Measurements from ENCODE around the gene NEXN.

NEXN gene

DNA sequence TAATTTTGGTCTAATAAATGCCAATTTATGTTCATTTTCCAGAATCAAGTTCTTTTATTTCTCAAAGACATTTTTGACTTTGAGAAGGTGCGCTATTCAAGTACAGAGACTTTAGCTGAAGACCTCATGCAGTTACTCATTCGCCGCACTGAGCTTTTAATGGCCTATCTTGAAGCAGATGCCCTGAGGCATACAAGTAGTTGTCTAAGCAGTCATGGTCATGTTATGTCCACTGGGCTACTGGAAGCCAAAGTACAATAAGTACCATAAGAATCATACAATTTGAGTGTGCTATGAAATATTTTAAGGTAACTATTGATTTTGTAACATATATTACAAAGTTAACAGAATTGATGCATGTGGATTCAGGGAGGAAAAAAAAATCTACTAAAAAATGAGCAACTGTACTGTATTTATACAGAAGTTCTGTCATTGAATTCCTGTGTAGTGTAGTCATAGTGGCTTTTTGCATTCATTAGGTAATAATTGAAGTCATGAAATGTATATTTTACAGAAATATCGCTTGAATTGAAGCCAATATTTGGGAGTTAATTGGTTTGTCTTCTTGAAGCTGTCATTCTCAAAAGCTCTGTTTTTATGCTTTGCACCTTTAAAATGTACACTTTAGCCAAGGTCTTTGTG lies 13.5 kb upstream of the NEXN start:
- H3K79me2 ChIP-seq (ENCODE audit: control insufficient read depth, low read length), result no peaks in the 10 kb centered on the region
- no peaks in the 10 kb centered on the region for H3K27me3 ChIP-seq (ENCODE audit: control insufficient read depth, low read length)
- H3K9me2 ChIP-seq (replicated peaks; ENCODE audit: control insufficient read depth, low read length), result no peaks in the 10 kb centered on the region
- no peak overlapping the region for H3K4me3 ChIP-seq (ENCODE audit: low read length)
- H3K4me2 ChIP-seq (ENCODE audit: low read length), result no peak overlapping the region
- H4K20me1 ChIP-seq (ENCODE audit: control insufficient read depth, insufficient read depth, low read depth, low read length), result no peaks in the 10 kb centered on the region
- TF ChIP-seq, protein P1, sequence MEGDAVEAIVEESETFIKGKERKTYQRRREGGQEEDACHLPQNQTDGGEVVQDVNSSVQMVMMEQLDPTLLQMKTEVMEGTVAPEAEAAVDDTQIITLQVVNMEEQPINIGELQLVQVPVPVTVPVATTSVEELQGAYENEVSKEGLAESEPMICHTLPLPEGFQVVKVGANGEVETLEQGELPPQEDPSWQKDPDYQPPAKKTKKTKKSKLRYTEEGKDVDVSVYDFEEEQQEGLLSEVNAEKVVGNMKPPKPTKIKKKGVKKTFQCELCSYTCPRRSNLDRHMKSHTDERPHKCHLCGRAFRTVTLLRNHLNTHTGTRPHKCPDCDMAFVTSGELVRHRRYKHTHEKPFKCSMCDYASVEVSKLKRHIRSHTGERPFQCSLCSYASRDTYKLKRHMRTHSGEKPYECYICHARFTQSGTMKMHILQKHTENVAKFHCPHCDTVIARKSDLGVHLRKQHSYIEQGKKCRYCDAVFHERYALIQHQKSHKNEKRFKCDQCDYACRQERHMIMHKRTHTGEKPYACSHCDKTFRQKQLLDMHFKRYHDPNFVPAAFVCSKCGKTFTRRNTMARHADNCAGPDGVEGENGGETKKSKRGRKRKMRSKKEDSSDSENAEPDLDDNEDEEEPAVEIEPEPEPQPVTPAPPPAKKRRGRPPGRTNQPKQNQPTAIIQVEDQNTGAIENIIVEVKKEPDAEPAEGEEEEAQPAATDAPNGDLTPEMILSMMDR (IDR thresholded peaks at IDR 0.05; ENCODE audit: low read depth, low read length, poor library complexity, severe bottlenecking), result no peak
- no peak for TF ChIP-seq EZH2phosphoT487 (IDR thresholded peaks at IDR 0.05; ENCODE audit: borderline replicate concordance, low read length)
- H3F3A ChIP-seq (ENCODE audit: control insufficient read depth, insufficient read depth), result no peaks in the 10 kb centered on the region
- 0 out of 2 replicates have a peak, but pooled peaks cover 2% of the 10 kb centered on the region for H3K36me3 ChIP-seq (ENCODE audit: control insufficient read depth, low read length)
- H3K4me1 ChIP-seq (ENCODE audit: control insufficient read depth, low read length), result no peaks in the 10 kb centered on the region
- H3K9me3 ChIP-seq (ENCODE audit: control insufficient read depth, insufficient read depth, low read length), result no peaks in the 10 kb centered on the region
- H3K27ac ChIP-seq (ENCODE audit: low read depth, low read length), result no peak overlapping the region

DNA sequence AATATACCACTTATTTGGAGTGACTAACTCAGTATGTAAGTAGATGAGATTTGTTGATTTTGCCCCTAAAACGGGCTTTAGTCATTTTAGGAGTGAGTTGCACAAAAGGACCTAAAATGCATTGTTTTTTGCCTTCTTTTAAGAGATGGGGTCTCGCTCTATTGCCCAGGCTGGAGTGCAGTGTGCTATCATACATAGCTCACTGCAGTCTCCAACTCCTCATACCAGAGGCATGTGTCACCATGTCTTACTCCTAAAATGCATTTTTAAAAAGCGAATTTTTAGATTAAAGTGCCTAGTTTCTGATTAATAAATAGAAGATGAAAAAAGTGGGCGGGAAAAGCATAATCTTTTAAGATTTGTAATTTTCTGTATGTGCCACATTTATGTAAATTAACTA lies 11.5 kb upstream of the NEXN start:
- 0 out of 2 replicates have a peak, but pooled peaks cover 2% of the 10 kb centered on the region for H3K36me3 ChIP-seq (ENCODE audit: control insufficient read depth, low read length)
- no peaks in the 10 kb centered on the region for H3F3A ChIP-seq (ENCODE audit: control insufficient read depth, insufficient read depth)

DNA sequence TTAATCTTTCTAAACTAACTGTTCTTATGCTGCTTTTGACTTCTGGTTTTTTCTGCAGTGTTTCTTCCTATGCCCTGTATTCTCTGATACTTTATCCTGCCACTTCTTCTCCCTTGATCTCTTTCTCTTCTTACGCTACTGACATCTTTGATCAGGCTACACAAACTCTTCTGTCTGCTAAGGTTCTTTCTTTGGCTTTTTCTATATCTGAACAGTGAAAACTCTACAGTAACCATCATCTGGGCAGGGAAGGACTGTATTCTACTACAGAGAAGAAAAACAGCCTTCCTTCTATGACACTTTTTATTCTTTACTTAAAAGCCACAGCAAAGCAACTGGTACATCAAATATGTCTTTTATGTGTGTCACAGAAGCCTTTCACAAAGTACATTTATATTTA lies 7.4 kb upstream of the NEXN start:
- no peaks in the 10 kb centered on the region for H3K9me3 ChIP-seq (ENCODE audit: control insufficient read depth, insufficient read depth, low read length)
- no peaks in the 10 kb centered on the region for H3F3A ChIP-seq (ENCODE audit: control insufficient read depth, insufficient read depth)

More for the DNA sequence above, 11.5 kb upstream of the NEXN start:
- no peak overlapping the region for H3K4me3 ChIP-seq (ENCODE audit: low read length)
- no peaks in the 10 kb centered on the region for H3K9me2 ChIP-seq (replicated peaks; ENCODE audit: control insufficient read depth, low read length)
- no peak overlapping the region for H3K27ac ChIP-seq (ENCODE audit: low read depth, low read length)
- no peaks in the 10 kb centered on the region for H3K4me1 ChIP-seq (ENCODE audit: control insufficient read depth, low read length)
- no peaks in the 10 kb centered on the region for H3K79me2 ChIP-seq (ENCODE audit: control insufficient read depth, low read length)
- H3K4me2 ChIP-seq (ENCODE audit: low read length), result no peak overlapping the region
- H3K9me3 ChIP-seq (ENCODE audit: control insufficient read depth, insufficient read depth, low read length), result no peaks in the 10 kb centered on the region
- no peaks in the 10 kb centered on the region for H3K27me3 ChIP-seq (ENCODE audit: control insufficient read depth, low read length)
- TF ChIP-seq, protein P1 (IDR thresholded peaks at IDR 0.05; ENCODE audit: low read depth, low read length, poor library complexity, severe bottlenecking), result no peak
- no peak for TF ChIP-seq EZH2phosphoT487 (IDR thresholded peaks at IDR 0.05; ENCODE audit: borderline replicate concordance, low read length)
- H4K20me1 ChIP-seq (ENCODE audit: control insufficient read depth, insufficient read depth, low read depth, low read length), result no peaks in the 10 kb centered on the region

More for the DNA sequence above, 7.4 kb upstream of the NEXN start:
- H3K4me3 ChIP-seq (ENCODE audit: low read length), result no peak overlapping the region
- no peaks in the 10 kb centered on the region for H3K36me3 ChIP-seq (ENCODE audit: control insufficient read depth, low read length)
- no peak overlapping the region for H3K27ac ChIP-seq (ENCODE audit: low read depth, low read length)
- H4K20me1 ChIP-seq (ENCODE audit: control insufficient read depth, insufficient read depth, low read depth, low read length), result no peaks in the 10 kb centered on the region
- H3K27me3 ChIP-seq (ENCODE audit: control insufficient read depth, low read length), result no peaks in the 10 kb centered on the region
- no peaks in the 10 kb centered on the region for H3K4me1 ChIP-seq (ENCODE audit: control insufficient read depth, low read length)
- no peaks in the 10 kb centered on the region for H3K9me2 ChIP-seq (replicated peaks; ENCODE audit: control insufficient read depth, low read length)
- no peak overlapping the region for H3K4me2 ChIP-seq (ENCODE audit: low read length)
- no peaks in the 10 kb centered on the region for H3K79me2 ChIP-seq (ENCODE audit: control insufficient read depth, low read length)
- TF ChIP-seq EZH2phosphoT487 (IDR thresholded peaks at IDR 0.05; ENCODE audit: borderline replicate concordance, low read length), result no peak
- TF ChIP-seq, protein P1 (IDR thresholded peaks at IDR 0.05; ENCODE audit: low read depth, low read length, poor library complexity, severe bottlenecking), result no peak
